Glutamatergic neuron (in vitro differentiated cells): ENCODE measurements around the gene STAB2. TPM values are rescaled to one million over a fixed set of nuclear protein-coding genes. Genes with fewer than 3 reads are reported as not detected.

Experiments
- DNase-seq: peaks from one replicate; pipeline ENCODE4 v3.0.0; 2022
- H3K27ac Mint-ChIP-seq: one replicate; pipeline ENCODE4 v1.8.0; 2020; ENCODE audit warnings: mild to moderate bottlenecking, mixed read lengths, inconsistent platforms; ENCODE audit not compliant: unreplicated experiment
- H3K27me3 Mint-ChIP-seq: one replicate; pipeline ENCODE4 v1.8.0; 2020; ENCODE audit warnings: mild to moderate bottlenecking, moderate library complexity, mixed read lengths, inconsistent platforms; ENCODE audit not compliant: unreplicated experiment
- H3K36me3 Mint-ChIP-seq: one replicate; pipeline ENCODE4 v1.8.0; 2020; ENCODE audit warnings: mild to moderate bottlenecking, mixed read lengths, inconsistent platforms; ENCODE audit not compliant: unreplicated experiment
- H3K4me1 Mint-ChIP-seq: one replicate; pipeline ENCODE4 v1.8.0; 2020; ENCODE audit warnings: mild to moderate bottlenecking, low read depth, mixed read lengths, inconsistent platforms; ENCODE audit not compliant: unreplicated experiment
- H3K4me3 Mint-ChIP-seq: one replicate; pipeline ENCODE4 v1.8.0; 2020; ENCODE audit warnings: mild to moderate bottlenecking, mixed read lengths, inconsistent platforms; ENCODE audit not compliant: unreplicated experiment
- H3K9me3 Mint-ChIP-seq: one replicate; pipeline ENCODE4 v1.8.0; 2020; ENCODE audit warnings: mild to moderate bottlenecking, moderate library complexity, mixed read lengths, inconsistent platforms; ENCODE audit not compliant: unreplicated experiment
- CTCF ChIP-seq: fragments of 200-600 bp; sonication (generic); IDR thresholded peaks from one replicate; pipeline ENCODE4 v1.5.0; 2021; ENCODE audit not compliant: partially characterized antibody, unreplicated experiment
- total RNA-seq: library from RNA; stranded (reverse); fragmentation: NEBNext Ultra II Directional; extraction: Animal tissue kit (Norgen Biotek cat#: 25700); gene quantifications from one replicate; pipeline ENCODE4 v1.2.1, GENCODE V29; 2021; ENCODE audit not compliant: unreplicated experiment

Gene STAB2
- total RNA-seq, 1 donor from 2014 or later = not detected

- TF ChIP-seq CTCF = no peak
- Mint-ChIP-seq H3K27ac (no peak overlapping the region), H3K36me3 (peaks cover under 1% of the 10 kb centered on the region), H3K27me3 (no peaks in the 10 kb centered on the region), H3K4me1 (no peaks in the 10 kb centered on the region), H3K4me3 (no peak overlapping the region), H3K9me3 (peaks cover under 1% of the 10 kb centered on the region)
- DNase-seq = no peak
Observed at GRCh38 chr12:103814436-103814835, 227.4 kb downstream of the STAB2 start.

Other genes starting within 250 kb of the STAB2 start
- not detected for gene C12orf42, start 91.3 kb upstream of the STAB2 start, total RNA-seq